Body of pancreas (tissue), 4 donors: ENCODE results near the gene KCNQ5. TPM values are rescaled to one million over a fixed set of nuclear protein-coding genes. Genes with fewer than 3 reads are reported as not detected.

Source experiments
- ATAC-seq: fragments of 150-250 bp; one replicate; pipeline ENCODE4 v1.9.1; 2016
- DNase-seq, 4 donors: peaks; one replicate each; pipeline ENCODE4 v3.0.0-alpha.2; 2019
- H3K27ac ChIP-seq, 4 donors: fragments of 200-600 bp; sonication (generic); 1 replicate in 3 of 4; 2 replicates in 1 of 4; pipeline versions ENCODE4 v1.5.1 to v1.6.1; 2016 to 2019; ENCODE audit warnings: mild to moderate bottlenecking in 1 of 4, mixed read lengths in 1 of 4, moderate library complexity in 1 of 4
- H3K27me3 ChIP-seq, 2 donors: fragments of 200-600 bp; sonication (generic); one replicate each; pipeline ENCODE4 v1.6.0; 2016; ENCODE audit warnings: mild to moderate bottlenecking in 1 of 2
- H3K36me3 ChIP-seq, 2 donors: fragments of 200-600 bp; sonication (generic); replicated peaks in 1 of 2; 2 replicates each; pipeline ENCODE4 v1.5.1; 2016; ENCODE audit warnings: low read depth in 2 of 2; ENCODE audit not compliant: insufficient read depth in 1 of 2
- H3K4me1 ChIP-seq: fragments of 200-600 bp; sonication (generic); one replicate; pipeline ENCODE4 v1.6.0; 2016
- H3K4me3 ChIP-seq, 2 donors: fragments of 200-600 bp; sonication (generic); 1 replicate in 1 of 2; 2 replicates in 1 of 2; pipeline ENCODE4 v1.5.1; 2016 to 2019
- H3K9me3 ChIP-seq, 3 donors: fragments of 200-600 bp; sonication (generic); 1 replicate in 2 of 3; 2 replicates in 1 of 3; pipeline ENCODE4 v1.5.1; 2016
- CTCF ChIP-seq, 7 experiments: fragments of 450-650 bp in 4 of 7; fragments of 200-600 bp in 3 of 7; sonication (generic) in 3 of 7; IDR thresholded peaks; one replicate each; pipeline ENCODE4 v1.5.1; 2016 to 2019; ENCODE audit warnings: antibody characterized with exemption in 7 of 7
- POLR2A ChIP-seq, 3 donors: fragments of 450-650 bp; IDR thresholded peaks; one replicate each; pipeline ENCODE4 v1.6.1; 2016; ENCODE audit warnings: antibody characterized with exemption in 3 of 3, mild to moderate bottlenecking in 2 of 3
- WGBS, 2 donors: methylation state at CpG; one replicate each; pipeline ENCODE4 v1.1.5; 2017; 5-methylcytosine and 5-hydroxymethylcytosine counted together
- intact Hi-C: fragments of 100-400 bp; cut with DNase I; formaldehyde crosslinking; loops from one replicate; pipeline ENCODE4 v1.15.1; 2023
- total RNA-seq, 2 donors: library from RNA; depleted of rRNA; stranded (reverse); fragments of >200 nt; gene quantifications; one replicate each; pipeline ENCODE4 v1.1.0, GENCODE V29; 2016

KCNQ5 gene
- total RNA-seq, 2 donors from 2014 or later, result 1.0 to 1.6 TPM

- Histone ChIP-seq H3K36me3 (no peaks in the 10 kb centered on the region), H3K9me3 (no peaks in the 10 kb centered on the region), H3K27ac (no peak overlapping the region), H3K27me3 (no peaks in the 10 kb centered on the region), H3K4me3 (no peak overlapping the region), H3K4me1 (no peaks in the 10 kb centered on the region)
- no peak for ATAC-seq
- WGBS, 2 donors, result 51 to 60% methylated on average over 6 of the region's 6 CpGs
- no peak for TF ChIP-seq POLR2A (IDR thresholded peaks at IDR 0.05)
- TF ChIP-seq CTCF (IDR thresholded peaks at IDR 0.05), result no peak
- intact Hi-C loops, result no loop called here
- no peak for DNase-seq
Observed at GRCh38 chr6:72811971-72812421, 190.1 kb downstream of the KCNQ5 start.

GRCh38 chr6:72813807-72814596 is 192.1 kb downstream of the KCNQ5 start:
- Histone ChIP-seq H3K4me1 (no peaks in the 10 kb centered on the region), H3K27me3 (no peaks in the 10 kb centered on the region), H3K27ac (no peak overlapping the region), H3K36me3 (no peaks in the 10 kb centered on the region), H3K4me3 (no peak overlapping the region), H3K9me3 (no peaks in the 10 kb centered on the region)
- 75 to 76% methylated on average over 7 of the region's 7 CpGs for WGBS, 2 donors
- ATAC-seq (no peak), DNase-seq (no peak)
- no peak for TF ChIP-seq CTCF (IDR thresholded peaks at IDR 0.05)
- TF ChIP-seq POLR2A (IDR thresholded peaks at IDR 0.05), result no peak
- intact Hi-C loops, result no loop called here

- Histone ChIP-seq H3K9me3 (no peaks in the 10 kb centered on the region), H3K4me1 (no peaks in the 10 kb centered on the region), H3K27ac (no peak overlapping the region), H3K4me3 (no peak overlapping the region), H3K36me3 (no peaks in the 10 kb centered on the region), H3K27me3 (no peaks in the 10 kb centered on the region)
- DNase-seq (no peak), ATAC-seq (no peak)
- TF ChIP-seq CTCF (IDR thresholded peaks at IDR 0.05), result no peak
- no peak for TF ChIP-seq POLR2A (IDR thresholded peaks at IDR 0.05)
- intact Hi-C loops, result no loop called here
- 95 to 100% methylated on average over 1 of the region's 1 CpG for WGBS, 2 donors
Observed at GRCh38 chr6:72816022-72816421, 194.2 kb downstream of the KCNQ5 start.

- Histone ChIP-seq H3K36me3 (no peaks in the 10 kb centered on the region), H3K27ac (no peak overlapping the region), H3K27me3 (no peaks in the 10 kb centered on the region), H3K9me3 (no peaks in the 10 kb centered on the region), H3K4me3 (no peak overlapping the region), H3K4me1 (no peaks in the 10 kb centered on the region)
- no peak for DNase-seq
- 68 to 72% methylated on average over 2 of the region's 2 CpGs for WGBS, 2 donors
- intact Hi-C loops, result no loop called here
- no peak for ATAC-seq
- TF ChIP-seq CTCF (IDR thresholded peaks at IDR 0.05) (no peak), POLR2A (IDR thresholded peaks at IDR 0.05) (no peak)
Observed at GRCh38 chr6:72817208-72817607, 195.3 kb downstream of the KCNQ5 start.

GRCh38 chr6:72819609-72820008 is 197.7 kb downstream of the KCNQ5 start:
- intact Hi-C loops, result no loop called here
- Histone ChIP-seq H3K27ac (no peak overlapping the region), H3K9me3 (no peaks in the 10 kb centered on the region), H3K36me3 (no peaks in the 10 kb centered on the region), H3K27me3 (no peaks in the 10 kb centered on the region), H3K4me3 (no peak overlapping the region), H3K4me1 (no peaks in the 10 kb centered on the region)
- no peak for ATAC-seq
- 62 to 80% methylated on average over 2 of the region's 2 CpGs for WGBS, 2 donors
- DNase-seq, result no peak
- TF ChIP-seq POLR2A (IDR thresholded peaks at IDR 0.05) (no peak), CTCF (IDR thresholded peaks at IDR 0.05) (no peak)
